Kidney glomerular epithelial cell (primary cell): ENCODE results near the gene SENP6.
"Not testable (repeated sequence)": the region's sequence is repeated elsewhere in the genome, so short reads cannot be mapped to it uniquely, and the experiment has no call there.

ENCODE experiments used
- DNase-seq: peaks from one replicate; lab custom pipeline; 2025; lab: John Stamatoyannopoulos, UW

The SENP6 gene

GRCh38 chr6:75666592-75666991, 64.9 kb downstream of the SENP6 start:
- DNase-seq = no peak

- no peak for DNase-seq
Observed at GRCh38 chr6:75673884-75674283, 72.2 kb downstream of the SENP6 start.

- DNase-seq = no peak
Observed at GRCh38 chr6:75676377-75676776, 74.7 kb downstream of the SENP6 start.

DNA sequence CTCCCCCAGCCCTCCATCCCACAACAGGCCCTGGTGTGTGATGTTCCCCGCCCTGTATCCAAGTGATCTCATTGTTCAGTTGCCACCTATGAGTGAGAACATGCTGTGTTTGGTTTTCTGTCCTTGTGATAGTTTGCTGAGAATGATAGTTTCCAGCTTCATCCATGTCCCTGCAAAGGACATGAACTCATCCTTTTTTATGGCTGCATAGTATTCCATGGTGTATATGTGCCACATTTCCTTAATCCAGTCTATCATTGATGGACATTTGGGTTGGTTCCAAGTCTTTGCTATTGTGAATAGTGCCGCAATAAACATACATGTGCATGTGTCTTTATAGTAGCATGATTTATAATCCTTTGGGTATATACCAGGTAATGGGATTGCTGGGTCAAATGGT, 80.9 kb downstream of the SENP6 start:
- not testable (repeated sequence) for DNase-seq

- DNase-seq = not testable (repeated sequence)
Observed at GRCh38 chr6:75683005-75683404, 81.3 kb downstream of the SENP6 start.

DNA sequence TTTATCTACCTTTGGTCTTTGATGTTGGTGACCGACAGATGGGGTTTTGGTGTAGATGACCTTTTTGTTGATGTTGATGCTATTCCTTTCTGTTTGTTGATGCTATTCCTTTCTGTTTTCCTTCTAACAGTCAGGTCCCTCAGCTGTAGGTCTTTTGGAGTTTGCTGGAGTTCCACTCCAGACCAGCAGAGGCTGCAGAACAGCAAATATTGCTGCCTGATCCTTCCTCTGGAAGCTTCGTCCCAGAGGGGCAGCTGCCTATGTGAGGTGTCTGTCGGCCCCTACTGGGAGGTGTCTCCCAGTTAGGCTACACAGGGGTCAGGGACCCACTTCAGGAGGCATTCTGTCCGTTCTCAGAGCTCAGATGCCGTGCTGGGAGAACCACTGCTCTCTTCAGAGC, 85.9 kb downstream of the SENP6 start:
- DNase-seq = not testable (repeated sequence)

DNA sequence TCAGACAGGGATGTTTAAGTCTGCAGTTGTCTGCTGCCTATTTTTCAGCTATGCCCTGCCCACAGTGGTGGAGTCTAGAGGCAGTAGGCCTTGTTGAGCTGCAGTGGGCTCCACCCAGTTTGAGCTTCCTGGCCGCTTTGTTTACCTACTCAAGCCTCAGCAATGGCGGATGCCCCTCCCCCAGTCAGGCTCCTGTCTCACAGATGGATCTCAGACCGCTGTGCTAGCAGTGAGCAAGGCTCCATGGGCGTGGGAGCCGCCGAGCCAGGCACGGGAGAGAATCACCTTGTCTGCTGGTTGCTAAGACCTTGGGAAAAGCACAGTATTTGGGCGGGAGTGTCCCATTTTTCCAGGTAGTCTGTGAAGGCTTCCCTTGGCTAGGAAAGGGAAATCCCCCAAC, 86.3 kb downstream of the SENP6 start:
- not testable (repeated sequence) for DNase-seq

GRCh38 chr6:75689576-75689975, 87.9 kb downstream of the SENP6 start:
- no peak for DNase-seq

GRCh38 chr6:75691012-75691411, 89.3 kb downstream of the SENP6 start:
- no peak for DNase-seq

DNA sequence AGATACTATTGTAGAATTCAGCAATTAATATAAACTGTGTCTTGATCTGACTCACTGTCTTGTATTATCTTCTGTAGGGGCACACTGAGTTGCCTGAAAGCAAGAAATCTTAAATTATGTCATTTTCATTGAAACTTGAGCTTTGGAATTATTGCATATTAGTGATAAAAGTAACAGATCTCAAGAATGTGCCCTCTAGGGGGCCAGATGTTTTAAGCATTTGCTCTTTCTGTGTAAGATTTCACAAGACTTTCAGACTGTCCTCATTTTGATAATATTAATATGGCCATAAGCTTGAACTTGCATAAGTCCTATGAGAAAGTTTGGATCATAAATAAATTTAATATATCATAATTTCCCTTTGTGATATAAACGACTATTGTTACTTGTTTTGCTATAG, 91.9 kb downstream of the SENP6 start:
- DNase-seq = no peak

GRCh38 chr6:75694406-75694805, 92.7 kb downstream of the SENP6 start:
- DNase-seq = no peak

DNA sequence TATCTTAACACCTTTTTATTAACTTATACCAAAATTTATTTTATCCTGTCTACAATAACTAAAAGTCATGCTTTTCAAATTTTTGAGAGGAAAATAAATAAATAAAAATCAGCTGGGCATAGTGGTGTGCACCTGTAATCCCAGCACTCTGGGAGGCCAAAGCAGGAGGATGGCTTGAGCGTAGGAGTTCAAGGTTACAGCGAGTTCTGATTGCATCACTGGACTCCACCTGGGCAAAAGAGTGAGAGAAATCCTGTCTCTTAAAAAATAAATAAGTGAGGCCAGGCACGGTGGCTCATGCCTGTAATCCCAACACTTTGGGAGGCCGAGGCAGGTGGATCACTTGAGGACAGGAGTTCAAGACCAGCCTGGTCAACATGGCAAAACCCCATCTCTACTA, 106.7 kb downstream of the SENP6 start:
- DNase-seq = not testable (repeated sequence)

GRCh38 chr6:75711173-75711572, 109.5 kb downstream of the SENP6 start:
- DNase-seq = no peak

GRCh38 chr6:75719133-75719532, 117.5 kb downstream of the SENP6 start:
- no peak for DNase-seq

DNA sequence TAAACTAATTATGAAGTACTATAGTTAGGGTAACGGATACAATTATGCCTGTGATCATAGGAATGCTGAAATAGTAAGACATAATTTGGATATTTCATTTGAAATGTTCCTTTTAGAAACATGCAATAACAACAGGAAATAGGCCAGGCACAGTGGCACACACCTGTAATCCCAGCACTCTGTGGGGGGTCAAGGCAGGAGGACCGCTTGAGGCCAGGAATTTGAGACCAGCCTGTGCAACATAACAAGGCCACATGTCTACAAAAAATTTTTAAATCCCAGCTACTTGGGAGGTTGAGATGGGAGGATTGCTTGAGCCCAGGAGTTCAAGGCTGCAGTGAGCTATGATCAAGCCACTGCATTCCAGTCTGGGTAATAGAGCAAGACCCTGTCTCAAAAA, 121.7 kb downstream of the SENP6 start:
- no peak for DNase-seq

DNA sequence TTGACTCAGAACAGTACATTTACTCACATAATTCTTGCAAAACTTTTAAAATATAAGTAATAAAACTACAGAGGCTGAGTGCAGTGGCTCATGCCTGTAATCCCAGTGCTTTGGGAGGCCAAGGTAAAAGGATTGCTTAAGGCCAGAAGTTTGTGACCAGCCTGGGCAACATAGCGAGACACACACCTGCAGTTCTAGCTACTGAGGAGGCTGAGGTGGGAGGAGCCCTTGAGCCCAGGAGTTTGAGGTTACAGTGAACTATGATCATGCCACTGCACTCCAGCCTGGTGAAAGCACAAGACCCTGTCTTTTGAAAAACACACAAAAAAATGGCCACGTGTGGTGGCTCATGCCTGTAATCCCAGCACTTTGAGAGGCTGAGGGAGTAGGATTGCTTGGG, 125.5 kb downstream of the SENP6 start:
- DNase-seq = no peak

DNA sequence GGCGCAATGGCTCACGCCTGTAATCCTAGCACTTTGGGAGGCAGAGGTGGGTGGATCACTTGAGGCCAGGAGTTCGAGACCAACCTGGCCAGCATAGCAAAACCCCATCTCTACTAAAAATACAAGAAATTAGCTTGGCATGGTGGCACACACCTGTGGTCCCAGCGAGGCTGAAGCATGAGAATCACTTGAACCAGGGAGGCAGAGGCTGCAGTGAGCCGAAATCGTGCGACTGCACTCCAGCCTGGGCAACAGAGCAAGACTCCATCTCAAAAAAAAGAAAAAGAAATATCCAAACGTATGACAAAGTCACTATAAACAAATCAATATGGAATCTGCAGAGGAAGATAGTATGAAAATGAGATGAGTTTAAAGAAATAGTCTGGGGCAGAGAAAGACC, 129.3 kb downstream of the SENP6 start:
- DNase-seq = not testable (repeated sequence)

DNA sequence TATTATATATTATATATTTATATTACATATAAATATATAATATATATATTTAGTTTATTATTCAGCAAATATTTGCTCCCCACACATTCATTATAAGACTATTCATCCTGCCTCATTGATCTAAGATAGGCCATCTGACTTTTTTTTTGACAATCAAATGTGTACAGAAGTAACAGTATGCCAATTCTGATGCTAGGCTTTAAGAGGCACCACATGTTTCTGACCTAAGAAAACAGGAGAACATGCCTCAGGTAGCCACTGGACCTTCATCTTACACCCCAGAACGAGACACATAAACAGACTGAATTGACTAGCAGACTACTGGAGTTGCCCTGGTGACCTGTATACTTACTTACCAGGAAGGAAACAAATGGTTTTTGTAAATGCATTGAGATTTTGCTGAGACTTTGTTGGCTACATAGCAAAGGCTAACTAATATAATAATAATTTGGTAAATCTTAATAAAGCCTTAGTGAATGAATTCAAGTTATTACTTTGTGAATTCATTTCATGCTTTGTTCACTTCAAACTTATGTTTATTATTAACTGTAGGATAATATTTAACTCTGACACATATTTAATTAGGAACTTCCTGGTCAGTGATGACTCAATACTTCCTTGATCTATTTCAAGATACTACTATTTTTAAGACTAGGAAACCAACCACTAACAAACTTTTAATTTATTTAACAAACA, 134.0 kb downstream of the SENP6 start:
- DNase-seq = peak; percentile 95

- DNase-seq = no peak
Observed at GRCh38 chr6:75743971-75744370, 142.3 kb downstream of the SENP6 start.

GRCh38 chr6:75745404-75745803, 143.7 kb downstream of the SENP6 start:
- DNase-seq = no peak

DNA sequence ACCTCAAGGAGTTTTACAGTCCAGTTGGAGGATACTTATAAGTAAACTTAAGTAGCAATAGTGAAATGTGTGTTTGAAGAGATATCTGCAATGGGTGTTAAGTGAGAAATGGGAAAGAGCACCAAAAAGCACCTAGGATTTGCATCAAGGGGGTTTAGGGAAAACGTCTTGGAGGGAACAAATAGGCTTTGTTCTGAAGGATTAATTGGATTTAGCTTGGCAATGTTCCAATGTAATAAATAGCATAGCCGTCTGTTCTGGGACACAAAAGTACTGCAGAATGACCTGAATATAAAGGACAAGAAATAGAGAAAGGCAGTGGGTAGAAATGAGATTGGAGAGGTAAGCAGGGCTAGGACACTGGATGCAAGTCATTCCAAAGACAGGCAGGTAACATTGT, 144.5 kb downstream of the SENP6 start:
- no peak for DNase-seq

- no peak for DNase-seq
Observed at GRCh38 chr6:75747152-75747992, 145.7 kb downstream of the SENP6 start.

- no peak for DNase-seq
Observed at GRCh38 chr6:75748003-75748742, 146.5 kb downstream of the SENP6 start.
